ENCODE results near the gene ZKSCAN8. TPM values are rescaled to one million over a fixed set of nuclear protein-coding genes. Genes with fewer than 3 reads are reported as not detected.

The ZKSCAN8 gene
- total RNA-seq, 1 donor from 2014 or later, result 20.8 TPM

DNA sequence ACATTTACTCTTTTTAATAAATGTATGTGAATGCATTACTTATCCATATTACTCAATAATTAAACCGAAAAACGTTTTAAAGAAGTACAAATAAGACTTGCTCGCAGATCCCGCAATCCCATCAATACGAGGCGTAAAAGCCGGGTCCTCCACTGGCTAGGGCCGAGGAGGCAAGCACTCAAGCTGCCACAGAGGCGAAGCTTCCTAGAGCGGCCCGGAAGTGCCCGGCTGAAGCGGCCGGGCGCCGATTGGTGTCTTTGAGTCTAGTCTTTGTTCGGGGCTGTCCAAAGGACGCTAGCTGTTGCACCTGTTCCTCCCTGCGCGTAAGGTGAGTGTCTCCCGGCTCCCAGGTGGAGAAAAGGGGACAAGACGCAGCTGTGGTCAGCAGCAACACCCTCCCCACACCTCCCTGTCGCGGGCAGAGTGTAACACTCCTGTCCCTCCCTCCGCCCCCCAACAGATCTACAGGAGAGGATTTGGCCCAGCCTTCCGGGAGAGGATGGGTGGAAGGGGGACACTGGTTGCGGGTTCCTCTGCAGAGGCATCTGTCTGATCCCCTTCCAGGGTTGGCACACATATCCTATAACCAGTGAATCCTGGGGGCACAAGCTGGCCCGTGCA lies 17.2 kb upstream of the ZKSCAN8 start, which contains the start of gene ZSCAN16:
ZSCAN16 (plus strand) TSS at position 260 of the 621 bp plus-strand sequence. CDS start 835 bp downstream, outside the sequence.
- Mint-ChIP-seq H3K4me3 (ENCODE audit: low read depth) (peak within 1 kb of the TSS; percentile 92), H3K36me3 (ENCODE audit: low read depth) (peaks cover 44% of the 10 kb centered on the region), H3K27me3 (ENCODE audit: low read depth) (no peaks in the 10 kb centered on the region), H3K4me1 (ENCODE audit: low read depth) (peaks cover 36% of the 10 kb centered on the region), H3K27ac (peak within 1 kb of the TSS; percentile 75), H3K9me3 (no peaks in the 10 kb centered on the region)
- intact Hi-C loops (cut with micrococcal nuclease), result loop anchor here (1.0 to 5.0 kb wide), 4 partner anchors 13 to 275 kb away; partner anchors contain the start of genes ZNF165 and ZSCAN12
- DNase-seq (ENCODE audit: low spot score), result peak; percentile 68

DNA sequence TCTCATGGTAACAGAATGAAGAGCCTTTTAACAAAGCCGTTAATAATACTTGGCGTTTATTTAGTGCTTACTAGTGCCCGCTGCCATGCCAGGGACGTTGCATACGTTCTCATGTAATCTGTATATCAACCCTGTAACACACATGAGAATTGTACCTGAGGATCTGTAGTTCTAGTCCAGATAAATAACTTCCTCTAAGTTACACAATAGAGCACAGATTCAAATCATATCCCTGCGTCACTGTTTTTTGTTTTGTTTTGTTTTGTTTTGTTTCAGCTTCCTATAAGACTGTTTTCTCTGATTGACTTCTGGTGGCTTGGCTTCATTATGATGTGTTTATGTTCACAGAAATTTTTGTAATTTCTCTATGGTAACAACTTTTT lies 16.7 kb upstream of the ZKSCAN8 start:
- Mint-ChIP-seq H3K27ac (peak overlapping the region; percentile 75), H3K36me3 (ENCODE audit: low read depth) (peaks cover 46% of the 10 kb centered on the region), H3K27me3 (ENCODE audit: low read depth) (no peaks in the 10 kb centered on the region), H3K4me3 (ENCODE audit: low read depth) (peak overlapping the region; percentile 92), H3K4me1 (ENCODE audit: low read depth) (peaks cover 36% of the 10 kb centered on the region), H3K9me3 (no peaks in the 10 kb centered on the region)
- intact Hi-C loops (cut with micrococcal nuclease), result loop anchor here (1.0 to 5.0 kb wide), 4 partner anchors 12 to 274 kb away; partner anchors contain the start of genes ZNF165 and ZSCAN12
- no peak for DNase-seq (ENCODE audit: low spot score)

GRCh38 chr6:28125401-28125800 lies 16.3 kb upstream of the ZKSCAN8 start:
- intact Hi-C loops (cut with micrococcal nuclease), result loop anchor here (2.0 kb wide), 1 partner anchor 21 kb away; no protein-coding TSS in a partner anchor
- H3K4me1 Mint-ChIP-seq (ENCODE audit: low read depth), result peaks cover 36% of the 10 kb centered on the region
- H3K27ac Mint-ChIP-seq, result peak overlapping the region; percentile 75
- no peaks in the 10 kb centered on the region for H3K9me3 Mint-ChIP-seq
- no peak for DNase-seq (ENCODE audit: low spot score)
- H3K36me3 Mint-ChIP-seq (ENCODE audit: low read depth), result peaks cover 46% of the 10 kb centered on the region
- peak overlapping the region; percentile 92 for H3K4me3 Mint-ChIP-seq (ENCODE audit: low read depth)
- H3K27me3 Mint-ChIP-seq (ENCODE audit: low read depth), result no peaks in the 10 kb centered on the region

DNA sequence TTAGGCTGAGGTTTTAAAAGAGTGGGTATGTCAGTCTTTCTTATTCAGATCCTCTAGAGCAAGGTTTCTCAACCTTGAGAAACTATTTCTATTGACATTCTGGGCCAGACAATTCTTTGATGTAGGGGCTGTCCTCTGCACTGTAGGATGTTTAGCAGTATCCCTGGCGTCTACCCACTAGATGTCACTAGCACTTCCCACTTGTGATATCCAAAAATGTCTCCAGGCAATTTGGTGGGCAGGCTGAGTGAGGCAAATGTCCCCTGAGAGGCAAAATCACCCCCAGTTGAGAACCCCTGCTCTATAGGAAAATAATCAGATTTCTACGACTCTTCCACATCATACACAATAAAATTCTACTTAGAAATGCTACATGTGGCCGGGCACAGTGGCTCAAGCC lies 7.7 kb upstream of the ZKSCAN8 start:
- Mint-ChIP-seq H3K9me3 (no peaks in the 10 kb centered on the region), H3K27ac (peak overlapping the region; percentile 23), H3K36me3 (ENCODE audit: low read depth) (peaks cover 37% of the 10 kb centered on the region), H3K27me3 (ENCODE audit: low read depth) (no peaks in the 10 kb centered on the region), H3K4me1 (ENCODE audit: low read depth) (peaks cover 49% of the 10 kb centered on the region), H3K4me3 (ENCODE audit: low read depth) (no peak overlapping the region)
- DNase-seq (ENCODE audit: low spot score), result no peak
- intact Hi-C loops (cut with micrococcal nuclease), result loop anchor here (1.0 kb wide), 1 partner anchor 222 kb away; no protein-coding TSS in a partner anchor

DNA sequence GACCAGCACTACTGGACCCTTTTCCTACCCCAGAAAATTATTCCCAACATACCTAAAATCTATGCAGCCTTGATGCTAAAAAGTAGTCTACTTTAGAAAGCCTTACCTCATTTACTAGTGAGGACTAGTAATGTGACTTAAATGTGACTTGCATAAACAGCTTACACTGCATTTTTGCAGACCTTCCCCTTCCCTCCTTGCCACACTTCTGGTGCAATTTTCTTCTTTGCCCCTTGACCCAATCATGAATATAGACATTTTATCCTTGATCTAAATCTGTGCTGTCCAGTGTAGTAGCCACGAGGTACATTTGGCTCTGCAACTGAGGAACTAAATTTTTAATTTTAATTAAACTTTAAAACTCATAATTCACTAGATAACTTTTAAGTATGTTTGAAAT lies 7.0 kb upstream of the ZKSCAN8 start:
- Mint-ChIP-seq H3K9me3 (no peaks in the 10 kb centered on the region), H3K4me3 (ENCODE audit: low read depth) (no peak overlapping the region), H3K4me1 (ENCODE audit: low read depth) (peaks cover 50% of the 10 kb centered on the region), H3K27me3 (ENCODE audit: low read depth) (no peaks in the 10 kb centered on the region), H3K27ac (peak overlapping the region; percentile 36), H3K36me3 (ENCODE audit: low read depth) (peaks cover 31% of the 10 kb centered on the region)
- intact Hi-C loops (cut with micrococcal nuclease), result loop anchor here (1.0 to 5.0 kb wide), 4 partner anchors 133 to 242 kb away; partner anchors contain the start of genes ZSCAN26 and ZSCAN31
- DNase-seq (ENCODE audit: low spot score), result no peak

GRCh38 chr6:28135393-28135792 lies 6.3 kb upstream of the ZKSCAN8 start:
- Mint-ChIP-seq H3K36me3 (ENCODE audit: low read depth) (peaks cover 25% of the 10 kb centered on the region), H3K9me3 (no peaks in the 10 kb centered on the region), H3K4me3 (ENCODE audit: low read depth) (peak overlapping the region; percentile 98), H3K4me1 (ENCODE audit: low read depth) (peaks cover 53% of the 10 kb centered on the region), H3K27ac (peak overlapping the region; percentile 98), H3K27me3 (ENCODE audit: low read depth) (no peaks in the 10 kb centered on the region)
- intact Hi-C loops (cut with micrococcal nuclease), result loop anchor here (5.0 kb wide), 3 partner anchors 132 to 243 kb away; partner anchors contain the start of genes ZSCAN26 and ZSCAN31
- no peak for DNase-seq (ENCODE audit: low spot score)

- Mint-ChIP-seq H3K36me3 (ENCODE audit: low read depth) (peaks cover 24% of the 10 kb centered on the region), H3K4me1 (ENCODE audit: low read depth) (peaks cover 59% of the 10 kb centered on the region), H3K4me3 (ENCODE audit: low read depth) (peak overlapping the region; percentile 98), H3K9me3 (no peaks in the 10 kb centered on the region), H3K27me3 (ENCODE audit: low read depth) (no peaks in the 10 kb centered on the region), H3K27ac (peak overlapping the region; percentile 98)
- DNase-seq (ENCODE audit: low spot score), result peak; percentile 68
- intact Hi-C loops (cut with micrococcal nuclease), result loop anchor here (1.0 to 5.0 kb wide), 8 partner anchors 13 to 262 kb away; partner anchors contain the start of genes ZKSCAN4, ZSCAN12, ZSCAN16 and ZSCAN26
Measured at GRCh38 chr6:28136585-28137504, 4.8 kb upstream of the ZKSCAN8 start.

DNA sequence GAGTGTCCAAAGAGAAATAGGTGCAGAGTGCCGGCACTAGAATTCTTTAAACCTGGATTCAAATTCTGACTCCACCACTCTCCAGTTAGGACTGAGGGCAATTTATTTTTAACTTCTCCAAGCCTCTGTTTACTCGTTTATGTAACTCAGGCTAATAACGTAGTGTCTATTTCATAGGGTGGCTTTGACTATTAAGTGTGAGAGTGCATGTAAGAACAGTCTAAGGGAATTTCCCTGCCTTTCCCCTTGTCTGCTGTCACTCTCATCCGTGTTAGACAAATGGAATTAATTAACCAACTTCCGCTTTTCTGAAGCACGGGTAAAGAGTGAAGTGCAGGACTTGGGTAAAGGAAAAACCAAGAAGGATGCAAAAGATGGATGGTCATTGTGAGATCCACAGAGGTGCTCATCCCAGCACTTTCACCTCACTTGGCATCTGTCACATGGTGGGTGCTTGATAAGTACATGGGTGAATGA lies 4.1 kb upstream of the ZKSCAN8 start:
- H3K9me3 Mint-ChIP-seq, result no peaks in the 10 kb centered on the region
- H3K27me3 Mint-ChIP-seq (ENCODE audit: low read depth), result no peaks in the 10 kb centered on the region
- no peak for DNase-seq (ENCODE audit: low spot score)
- H3K27ac Mint-ChIP-seq, result peak overlapping the region; percentile 98
- peaks cover 59% of the 10 kb centered on the region for H3K4me1 Mint-ChIP-seq (ENCODE audit: low read depth)
- H3K36me3 Mint-ChIP-seq (ENCODE audit: low read depth), result peaks cover 25% of the 10 kb centered on the region
- intact Hi-C loops (cut with micrococcal nuclease), result loop anchor here (1.0 to 5.0 kb wide), 8 partner anchors 13 to 262 kb away; partner anchors contain the start of genes ZKSCAN4, ZSCAN12, ZSCAN16 and ZSCAN26
- peak overlapping the region; percentile 98 for H3K4me3 Mint-ChIP-seq (ENCODE audit: low read depth)

- DNase-seq (ENCODE audit: low spot score), result no peak
- Mint-ChIP-seq H3K4me1 (ENCODE audit: low read depth) (peaks cover 53% of the 10 kb centered on the region), H3K9me3 (no peaks in the 10 kb centered on the region), H3K27me3 (ENCODE audit: low read depth) (no peaks in the 10 kb centered on the region), H3K36me3 (ENCODE audit: low read depth) (peaks cover 23% of the 10 kb centered on the region), H3K4me3 (ENCODE audit: low read depth) (peak overlapping the region; percentile 76), H3K27ac (peak overlapping the region; percentile 74)
- intact Hi-C loops (cut with micrococcal nuclease), result loop anchor here (5.0 kb wide), 4 partner anchors 72 to 248 kb away; partner anchors contain the start of genes ZSCAN26 and ZSCAN31
Measured at GRCh38 chr6:28139860-28140543, 1.7 kb upstream of the ZKSCAN8 start.

- Mint-ChIP-seq H3K4me3 (ENCODE audit: low read depth) (peak overlapping the region; percentile 76), H3K9me3 (no peaks in the 10 kb centered on the region), H3K27me3 (ENCODE audit: low read depth) (no peaks in the 10 kb centered on the region), H3K27ac (peak overlapping the region; percentile 74), H3K4me1 (ENCODE audit: low read depth) (peaks cover 55% of the 10 kb centered on the region), H3K36me3 (ENCODE audit: low read depth) (peaks cover 30% of the 10 kb centered on the region)
- intact Hi-C loops (cut with micrococcal nuclease), result loop anchor here (1.0 to 5.0 kb wide), 2 partner anchors 72 to 259 kb away; partner anchors contain the start of gene ZSCAN12
- no peak for DNase-seq (ENCODE audit: low spot score)
Measured at GRCh38 chr6:28140616-28141015, 1.1 kb upstream of the ZKSCAN8 start.

GRCh38 chr6:28142446-28142845 lies 763 bp downstream of the ZKSCAN8 start:
- DNase-seq (ENCODE audit: low spot score), result no peak
- peaks cover 38% of the 10 kb centered on the region for H3K36me3 Mint-ChIP-seq (ENCODE audit: low read depth)
- H3K4me3 Mint-ChIP-seq (ENCODE audit: low read depth), result peak overlapping the region; percentile 92
- peaks cover 48% of the 10 kb centered on the region for H3K4me1 Mint-ChIP-seq (ENCODE audit: low read depth)
- H3K9me3 Mint-ChIP-seq, result no peaks in the 10 kb centered on the region
- no peaks in the 10 kb centered on the region for H3K27me3 Mint-ChIP-seq (ENCODE audit: low read depth)
- intact Hi-C loops (cut with micrococcal nuclease), result loop anchor here (5.0 kb wide), 1 partner anchor 70 kb away; no protein-coding TSS in a partner anchor
- peak overlapping the region; percentile 85 for H3K27ac Mint-ChIP-seq

GRCh38 chr6:28145231-28145630 lies 3.5 kb downstream of the ZKSCAN8 start:
- no peak for DNase-seq (ENCODE audit: low spot score)
- Mint-ChIP-seq H3K27me3 (ENCODE audit: low read depth) (no peaks in the 10 kb centered on the region), H3K27ac (no peak overlapping the region), H3K36me3 (ENCODE audit: low read depth) (peaks cover 62% of the 10 kb centered on the region), H3K4me3 (ENCODE audit: low read depth) (no peak overlapping the region), H3K9me3 (no peaks in the 10 kb centered on the region), H3K4me1 (ENCODE audit: low read depth) (peaks cover 34% of the 10 kb centered on the region)
- intact Hi-C loops (cut with micrococcal nuclease), result no loop called here

Measured in activated T-helper 2 cell treated with anti-CD3 and anti-CD28 coated beads, Interferon-gamma antibody, Interleukin-2, Interleukin-4, amounts not matched to agents 10 μg/mL and 5 μg/mL and 100 μg/mL, durations not matched to agents 14 hours and 24 hours and 36 hours (primary cell).